VCaP (cell line): ENCODE measurements around the gene TNFRSF13B.

Source experiments
- H3K27ac ChIP-seq: fragments of 450-650 bp; 2 replicates; pipeline ENCODE4 v1.5.1; 2017
- TF ChIP-seq, protein P1 (sequence below): fragments of 450-650 bp; conservative IDR thresholded peaks from 2 replicates; pipeline ENCODE4 v1.5.1; 2017; ENCODE audit warnings: mild to moderate bottlenecking, moderate library complexity

Gene TNFRSF13B

DNA sequence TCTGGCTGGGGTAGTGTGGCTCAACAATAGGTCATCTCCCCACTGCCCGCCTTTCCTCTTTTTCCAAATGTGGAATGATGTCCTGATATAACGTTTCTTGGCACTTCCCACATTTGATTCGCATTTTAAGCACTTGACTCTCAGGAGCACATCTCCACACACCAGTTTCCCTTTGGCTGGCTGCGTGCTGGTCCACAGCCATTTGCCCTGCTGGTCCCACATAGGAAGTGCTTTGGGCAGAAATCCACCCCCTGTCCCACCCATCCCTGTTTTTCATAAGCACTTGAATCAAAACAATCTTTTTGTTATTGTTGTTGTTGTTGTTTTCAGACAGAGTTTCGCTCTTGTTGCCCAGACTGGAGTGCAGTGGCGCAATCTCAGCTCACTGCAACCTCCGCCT lies 24.0 kb upstream of the TNFRSF13B start:
- H3K27ac ChIP-seq = no peak overlapping the region
- TF ChIP-seq, protein P1, sequence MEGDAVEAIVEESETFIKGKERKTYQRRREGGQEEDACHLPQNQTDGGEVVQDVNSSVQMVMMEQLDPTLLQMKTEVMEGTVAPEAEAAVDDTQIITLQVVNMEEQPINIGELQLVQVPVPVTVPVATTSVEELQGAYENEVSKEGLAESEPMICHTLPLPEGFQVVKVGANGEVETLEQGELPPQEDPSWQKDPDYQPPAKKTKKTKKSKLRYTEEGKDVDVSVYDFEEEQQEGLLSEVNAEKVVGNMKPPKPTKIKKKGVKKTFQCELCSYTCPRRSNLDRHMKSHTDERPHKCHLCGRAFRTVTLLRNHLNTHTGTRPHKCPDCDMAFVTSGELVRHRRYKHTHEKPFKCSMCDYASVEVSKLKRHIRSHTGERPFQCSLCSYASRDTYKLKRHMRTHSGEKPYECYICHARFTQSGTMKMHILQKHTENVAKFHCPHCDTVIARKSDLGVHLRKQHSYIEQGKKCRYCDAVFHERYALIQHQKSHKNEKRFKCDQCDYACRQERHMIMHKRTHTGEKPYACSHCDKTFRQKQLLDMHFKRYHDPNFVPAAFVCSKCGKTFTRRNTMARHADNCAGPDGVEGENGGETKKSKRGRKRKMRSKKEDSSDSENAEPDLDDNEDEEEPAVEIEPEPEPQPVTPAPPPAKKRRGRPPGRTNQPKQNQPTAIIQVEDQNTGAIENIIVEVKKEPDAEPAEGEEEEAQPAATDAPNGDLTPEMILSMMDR = no peak

DNA sequence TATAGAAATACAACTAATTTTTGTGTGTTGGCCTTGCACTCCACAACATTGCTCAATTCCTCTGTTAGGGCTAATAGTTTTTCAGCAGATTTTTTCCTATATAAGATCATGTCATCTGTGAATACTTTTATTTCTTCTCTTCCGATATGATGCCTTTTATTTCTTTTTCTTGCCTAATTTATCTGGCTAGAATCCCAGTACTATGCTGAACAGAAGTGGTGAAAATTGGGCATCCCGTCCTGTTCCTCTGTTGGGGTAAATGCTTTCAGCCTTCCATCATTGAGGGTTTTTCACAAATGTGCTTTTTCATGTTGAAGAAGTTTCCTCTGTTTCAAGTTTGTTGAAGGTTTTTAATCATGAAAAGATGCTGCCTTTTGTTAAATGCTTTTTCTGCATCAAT lies 22.7 kb upstream of the TNFRSF13B start:
- TF ChIP-seq, protein P1 = no peak
- no peak overlapping the region for H3K27ac ChIP-seq

DNA sequence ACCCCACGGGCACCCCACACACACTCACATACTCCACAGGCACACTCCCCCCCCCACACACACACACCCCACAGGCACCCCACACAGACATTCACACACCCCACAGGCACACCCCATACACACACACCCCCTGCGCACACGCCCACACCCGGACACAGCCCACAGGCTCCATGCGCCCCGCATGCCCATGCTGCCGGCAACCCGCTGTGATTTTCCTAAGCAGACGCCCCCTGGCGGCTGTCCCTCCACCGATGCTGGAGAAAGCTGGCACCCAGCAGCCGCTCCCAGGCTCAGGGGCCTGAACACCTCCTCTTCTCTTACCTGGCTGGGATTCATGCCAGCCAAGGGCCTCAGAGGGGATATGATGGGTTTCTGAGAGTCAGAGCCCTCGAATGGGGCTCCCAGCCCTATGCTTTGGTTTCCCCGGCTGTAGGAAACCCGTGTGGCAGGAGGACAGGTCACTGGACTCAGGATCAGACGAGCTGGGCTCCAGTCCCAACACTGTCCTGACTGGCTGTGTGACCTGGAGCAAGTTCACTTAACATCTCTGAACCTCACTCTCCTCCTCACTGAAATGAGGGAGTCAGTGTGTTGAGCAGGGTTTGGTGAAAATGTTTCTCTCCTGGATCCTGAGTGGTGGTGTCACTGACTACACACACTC lies 19.6 kb upstream of the TNFRSF13B start:
- TF ChIP-seq, protein P1 = peak; percentile 89

DNA sequence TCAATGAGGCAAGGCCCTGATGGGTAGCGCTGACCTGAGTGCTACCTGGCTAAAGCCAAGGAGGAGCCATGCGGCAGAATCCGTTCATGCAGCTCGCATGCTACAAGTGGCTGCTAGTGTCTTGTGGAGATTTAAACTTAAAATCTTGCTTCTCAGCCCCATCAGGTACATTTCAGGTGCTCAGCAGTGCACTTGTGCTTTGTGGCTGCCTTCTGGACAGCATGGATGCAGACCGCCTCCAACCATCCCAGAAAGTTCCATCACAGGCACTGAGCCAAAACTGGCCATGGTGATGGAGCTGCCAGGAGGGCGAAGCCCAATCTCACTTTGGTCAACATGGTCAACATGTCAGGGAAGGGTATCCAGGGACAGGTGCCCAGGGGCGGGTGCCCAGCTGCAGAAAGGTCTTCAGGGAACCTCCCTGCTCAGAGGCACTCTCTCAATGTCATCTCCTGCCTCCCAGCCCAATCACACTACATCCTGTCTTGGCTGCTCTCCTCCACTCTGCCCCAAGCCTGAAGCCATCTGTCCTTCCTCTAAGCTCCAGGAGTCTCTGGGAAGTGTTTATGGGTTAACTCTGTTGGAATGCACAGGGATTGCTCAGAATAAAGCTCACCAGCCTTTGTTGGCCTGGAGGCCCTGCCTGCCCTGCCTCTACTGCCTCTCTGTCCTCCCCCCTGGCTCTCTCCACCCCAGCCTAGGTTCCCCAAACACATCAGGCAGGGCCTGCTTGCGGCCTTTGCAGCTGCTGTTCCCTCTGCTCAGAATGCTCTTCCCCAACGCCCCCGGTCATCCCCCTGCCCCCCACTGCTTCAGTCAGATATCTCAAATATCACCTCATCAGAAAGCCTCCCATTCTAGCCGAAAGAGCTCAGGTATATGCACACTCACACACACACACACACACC lies 18.3 kb upstream of the TNFRSF13B start:
- TF ChIP-seq, protein P1 = no peak
- H3K27ac ChIP-seq = no peak overlapping the region

More for the DNA sequence above, 19.6 kb upstream of the TNFRSF13B start:
- no peak overlapping the region for H3K27ac ChIP-seq

DNA sequence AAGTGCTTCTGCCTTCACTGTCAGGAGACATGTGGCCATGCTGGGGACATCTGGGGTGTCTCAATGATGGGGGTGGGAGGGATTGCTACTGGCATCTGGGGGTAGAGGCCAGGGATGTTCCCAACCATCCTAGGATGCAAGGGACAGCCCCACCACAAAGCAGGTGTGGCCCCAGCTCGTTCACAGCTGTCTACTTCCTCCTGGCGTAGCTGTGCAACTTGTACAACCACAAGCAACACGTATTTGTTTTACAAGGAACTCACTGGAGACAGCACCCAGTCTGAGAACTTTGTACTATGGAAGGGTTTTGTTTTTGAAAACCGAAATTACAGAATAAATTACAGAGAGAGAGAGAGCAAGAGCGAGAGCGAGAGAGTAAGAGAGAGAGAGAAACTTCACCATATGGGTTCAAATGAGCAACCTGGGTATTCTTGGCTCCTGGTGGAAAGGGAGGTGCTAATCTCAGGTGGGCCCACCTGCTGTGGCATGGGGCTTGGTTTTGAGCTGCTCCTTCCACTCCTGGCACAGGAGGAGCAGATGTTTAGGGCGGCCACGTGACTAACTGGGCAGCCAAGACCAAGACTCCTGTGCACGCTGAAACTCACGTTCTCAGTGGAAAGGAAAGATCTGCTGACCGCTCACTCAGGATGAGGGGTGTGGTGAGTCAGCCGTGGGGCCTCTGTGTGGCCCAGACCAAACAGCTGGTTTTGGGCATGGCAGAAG lies 17.5 kb upstream of the TNFRSF13B start:
- H3K27ac ChIP-seq = no peak overlapping the region
- TF ChIP-seq, protein P1 = no peak

DNA sequence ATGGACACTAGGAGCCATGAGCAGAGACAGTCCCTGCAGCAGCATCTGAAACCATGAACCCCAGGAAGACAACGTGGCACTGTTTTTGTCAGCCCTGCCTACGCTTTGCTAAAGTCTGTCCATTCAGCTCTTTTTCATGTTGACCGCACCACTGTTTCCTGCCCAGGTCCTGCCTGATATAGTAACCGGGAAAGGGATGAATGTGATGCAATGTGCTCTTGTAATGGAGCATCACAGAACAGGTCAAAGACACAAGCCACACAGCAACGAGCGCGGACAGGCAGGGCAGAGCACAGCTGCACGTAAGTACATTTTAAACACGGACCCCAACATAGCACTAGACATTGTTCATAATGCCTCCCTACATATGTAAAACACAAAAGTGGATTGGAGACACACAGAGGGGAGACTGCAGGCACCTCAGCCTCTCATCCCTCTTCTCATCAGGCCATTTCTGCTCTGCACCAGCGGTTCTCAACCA lies 16.9 kb upstream of the TNFRSF13B start:
- TF ChIP-seq, protein P1 = no peak
- no peak overlapping the region for H3K27ac ChIP-seq
